Measurements from ENCODE around the gene EEF1AKMT4. TPM values are rescaled to one million over a fixed set of nuclear protein-coding genes. Genes with fewer than 3 reads are reported as not detected.
"Not testable (repeated sequence)": the region's sequence is repeated elsewhere in the genome, so short reads cannot be mapped to it uniquely, and the experiment has no call there.

Gene EEF1AKMT4
- total RNA-seq, 1 donor from 2014 or later = 1.6 TPM

- intact Hi-C loops (cut with micrococcal nuclease) = no loop called here
- DNase-seq (no peak), ATAC-seq (no peak)
Observed at GRCh38 chr3:184257083-184257915, 7.8 kb downstream of the EEF1AKMT4 start.

GRCh38 chr3:184258926-184259325 is 9.5 kb downstream of the EEF1AKMT4 start:
- ATAC-seq (no peak), DNase-seq (no peak)
- intact Hi-C loops (cut with micrococcal nuclease) = no loop called here

DNA sequence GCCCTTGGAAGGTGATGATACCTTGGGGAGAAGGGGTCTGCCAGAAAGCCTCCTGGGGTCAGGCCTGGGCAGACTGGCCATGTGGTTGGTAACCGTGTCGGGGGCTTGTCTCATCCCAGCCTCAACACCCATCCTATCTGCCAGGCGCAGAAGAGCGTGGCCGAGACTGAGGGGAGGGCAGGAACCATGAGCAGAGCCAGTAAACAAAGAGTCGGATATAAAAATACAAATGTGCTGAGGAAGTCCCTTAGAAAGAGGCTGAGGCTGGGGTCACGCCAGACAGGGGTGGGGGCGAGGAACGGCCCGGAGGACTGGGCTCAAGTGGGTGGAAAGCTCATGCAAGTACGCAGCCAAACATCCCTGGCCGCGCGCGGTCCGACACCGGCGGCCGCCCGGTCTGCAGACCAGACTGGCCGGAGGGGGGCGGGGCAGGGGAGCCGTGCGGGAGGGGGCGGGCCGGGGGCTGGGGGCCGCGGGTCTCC is 10.0 kb downstream of the EEF1AKMT4 start:
- peak; percentile 6 for ATAC-seq
- DNase-seq = no peak
- intact Hi-C loops (cut with micrococcal nuclease) = no loop called here

GRCh38 chr3:184259878-184260723 is 10.6 kb downstream of the EEF1AKMT4 start:
- DNase-seq = peak; percentile 66
- intact Hi-C loops (cut with micrococcal nuclease) = no loop called here
- peak; percentile 80 for ATAC-seq

DNA sequence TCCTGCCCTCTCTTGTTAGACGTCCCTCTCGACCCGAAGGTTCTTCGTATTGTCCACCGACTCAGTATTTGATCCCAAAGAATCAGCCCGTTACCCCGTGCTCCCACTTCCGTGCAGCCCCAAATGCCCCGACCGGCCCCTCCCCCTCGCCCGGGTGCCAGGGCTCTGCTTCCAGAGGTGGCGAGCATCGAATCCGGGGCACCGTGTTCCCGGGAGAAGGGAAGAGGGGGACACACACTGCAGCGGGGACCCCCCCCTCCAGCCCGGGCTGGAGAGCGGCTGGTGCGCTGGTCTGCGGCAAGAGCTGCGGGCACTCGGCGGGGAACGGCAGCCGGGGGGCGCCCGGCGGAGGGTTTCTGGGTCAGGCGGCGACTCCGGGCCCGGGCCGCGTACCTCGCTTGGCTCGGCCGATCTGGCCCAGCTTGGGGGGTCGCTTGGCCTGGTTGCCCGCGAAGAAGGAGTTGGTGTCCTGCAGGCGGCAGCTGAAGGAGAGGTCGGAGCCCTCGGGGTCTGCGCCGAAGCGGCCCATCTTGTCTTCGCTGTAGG is 11.3 kb downstream of the EEF1AKMT4 start:
- DNase-seq = no peak
- intact Hi-C loops (cut with micrococcal nuclease) = no loop called here
- no peak for ATAC-seq

DNA sequence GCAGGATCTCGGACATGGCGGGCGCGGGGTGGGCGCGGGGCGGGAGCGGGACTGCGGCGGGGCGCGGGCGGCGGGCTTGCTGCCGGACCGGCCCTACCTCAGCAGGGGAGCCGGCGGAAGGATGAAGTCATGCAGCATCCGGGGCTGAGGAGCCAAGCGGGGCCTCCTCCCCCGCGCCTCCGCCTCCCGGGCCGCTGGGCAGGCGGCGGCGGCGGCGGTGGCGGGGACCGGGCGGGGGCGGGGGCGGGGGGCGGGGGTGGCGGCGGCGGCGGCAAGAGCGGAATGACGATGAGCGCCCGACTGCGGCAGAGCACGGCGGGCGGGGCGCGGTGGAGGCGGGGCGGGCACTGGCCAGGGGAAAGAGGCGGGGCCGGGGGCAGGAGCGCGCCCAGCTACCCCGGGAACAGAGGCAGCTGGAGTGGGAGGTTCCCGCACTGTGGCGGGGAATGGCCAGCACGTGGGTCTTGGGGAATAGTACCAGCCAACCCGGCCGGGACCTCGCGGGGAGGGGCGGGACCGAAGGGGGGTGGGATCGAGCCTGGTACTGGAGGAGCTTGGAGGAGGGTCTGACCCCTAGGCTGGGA is 11.9 kb downstream of the EEF1AKMT4 start, which contains the start of gene CAMK2N2:
CAMK2N2 (minus strand) TSS at position 284 of the 584 bp plus-strand sequence; CDS start at position 16, 268 bp downstream.
- intact Hi-C loops (cut with micrococcal nuclease) = no loop called here
- DNase-seq (peak; percentile 64), ATAC-seq (peak; percentile 69)

- ATAC-seq (no peak), DNase-seq (no peak)
- intact Hi-C loops (cut with micrococcal nuclease) = no loop called here
Observed at GRCh38 chr3:184261854-184262763, 12.6 kb downstream of the EEF1AKMT4 start.

GRCh38 chr3:184262764-184263179 is 13.3 kb downstream of the EEF1AKMT4 start:
- intact Hi-C loops (cut with micrococcal nuclease) = no loop called here
- ATAC-seq = no peak
- no peak for DNase-seq

GRCh38 chr3:184267249-184267648 is 17.8 kb downstream of the EEF1AKMT4 start:
- intact Hi-C loops (cut with micrococcal nuclease); DNase-seq; ATAC-seq: not testable (repeated sequence)

DNA sequence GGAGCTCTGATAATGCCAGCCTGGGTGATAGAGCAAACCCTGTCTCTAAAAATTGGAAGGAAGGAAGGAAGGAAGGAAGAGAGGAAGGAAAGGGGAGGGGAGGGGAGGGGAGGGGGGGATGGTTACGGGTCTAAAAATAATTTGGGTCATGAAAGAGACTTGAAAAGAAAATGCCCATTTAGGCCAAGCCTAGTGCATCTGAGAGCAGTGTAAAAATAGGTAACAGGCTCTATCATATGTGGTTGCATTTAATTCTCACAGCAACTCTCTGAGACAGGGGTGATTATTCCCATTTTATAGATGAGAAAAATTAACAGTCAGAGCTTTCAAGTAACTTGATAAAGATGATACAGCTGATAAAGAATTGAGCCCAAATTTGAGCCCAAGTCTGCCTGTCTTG is 22.8 kb downstream of the EEF1AKMT4 start:
- no peak for ATAC-seq
- intact Hi-C loops (cut with micrococcal nuclease) = no loop called here
- DNase-seq = no peak

DNA sequence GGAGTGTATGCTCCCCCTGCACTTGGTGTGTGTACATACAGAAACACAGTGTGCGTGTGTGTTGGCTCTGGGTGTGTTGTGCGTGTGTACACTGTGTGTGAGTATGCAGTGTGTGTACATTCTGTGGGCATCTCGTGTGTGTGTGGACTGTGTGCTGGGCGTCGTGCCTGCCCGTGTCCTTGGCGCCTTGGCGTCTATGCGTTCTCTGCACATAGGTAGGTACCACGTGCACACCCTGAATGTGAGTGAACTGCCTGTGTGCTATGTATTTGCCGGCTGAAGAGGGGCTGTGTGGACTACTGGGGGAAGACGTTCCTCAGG is 25.9 kb downstream of the EEF1AKMT4 start:
- ATAC-seq (no peak), DNase-seq (no peak)
- intact Hi-C loops (cut with micrococcal nuclease) = no loop called here

- intact Hi-C loops (cut with micrococcal nuclease) = no loop called here
- peak; percentile 40 for DNase-seq
- no peak for ATAC-seq
Observed at GRCh38 chr3:184275961-184276910, 26.8 kb downstream of the EEF1AKMT4 start, which contains the start of gene ECE2. Gene ECE2, plus strand, starts transcription at chr3:184276022. Its CDS starts 132 bp downstream, at chr3:184276154.

DNA sequence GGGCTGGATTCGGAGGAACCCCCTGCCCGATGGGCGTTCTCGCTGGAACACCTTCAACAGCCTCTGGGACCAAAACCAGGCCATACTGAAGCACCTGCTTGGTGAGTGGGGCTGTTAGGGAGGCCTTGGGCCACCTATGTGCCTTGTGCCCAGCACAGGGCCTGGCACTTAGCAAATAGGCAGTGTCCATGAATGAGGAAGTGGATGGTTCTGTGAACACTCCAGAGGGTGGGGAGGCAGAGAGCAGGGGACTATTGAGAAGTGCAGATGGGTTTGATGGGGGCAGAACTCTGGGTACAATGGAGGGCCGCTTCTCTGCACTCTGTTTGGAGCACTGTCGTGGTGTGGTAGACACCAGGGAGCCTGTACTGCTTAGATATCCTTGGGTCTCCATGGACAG is 27.9 kb downstream of the EEF1AKMT4 start:
- ATAC-seq = no peak
- intact Hi-C loops (cut with micrococcal nuclease) = no loop called here
- DNase-seq = no peak

DNA sequence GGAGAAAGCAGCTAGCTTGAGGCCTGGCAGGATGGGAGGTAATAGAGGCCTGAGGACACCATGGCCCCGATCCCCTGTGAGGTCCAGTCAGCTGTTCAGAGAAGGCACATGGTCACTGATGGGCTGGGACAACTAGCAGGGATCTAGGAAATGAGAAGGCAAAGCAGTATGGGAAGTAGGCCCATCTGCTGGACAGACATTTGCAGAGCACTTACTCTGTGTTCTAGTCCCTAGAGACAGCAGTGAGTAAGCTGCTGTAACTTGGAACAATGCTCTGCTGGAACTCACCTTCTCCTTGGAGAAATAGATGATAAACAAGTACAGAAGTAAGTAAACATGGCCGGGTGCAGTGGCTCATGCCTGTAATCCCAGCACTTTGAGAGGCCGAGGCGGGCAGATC is 33.5 kb downstream of the EEF1AKMT4 start:
- no peak for ATAC-seq
- DNase-seq = no peak
- intact Hi-C loops (cut with micrococcal nuclease) = no loop called here

- intact Hi-C loops (cut with micrococcal nuclease) = no loop called here
- no peak for ATAC-seq
- no peak for DNase-seq
Observed at GRCh38 chr3:184283681-184284080, 34.2 kb downstream of the EEF1AKMT4 start.

DNA sequence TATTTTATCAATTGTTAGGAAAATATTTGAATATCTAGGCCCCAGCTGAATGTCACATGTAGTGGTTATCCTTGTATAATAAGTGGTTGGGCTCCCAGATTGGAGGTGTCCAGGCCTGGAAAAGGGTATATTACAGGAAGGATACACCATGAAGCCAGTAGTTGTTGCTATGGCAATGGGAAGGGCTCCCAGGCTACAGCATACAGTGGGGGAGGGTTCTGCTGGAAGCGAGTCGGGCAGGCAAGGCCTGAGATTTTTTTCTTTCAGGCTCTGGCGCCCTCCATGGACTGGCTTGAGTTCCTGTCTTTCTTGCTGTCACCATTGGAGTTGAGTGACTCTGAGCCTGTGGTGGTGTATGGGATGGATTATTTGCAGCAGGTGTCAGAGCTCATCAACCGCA is 35.2 kb downstream of the EEF1AKMT4 start:
- ATAC-seq (peak; percentile 64), DNase-seq (no peak)
- intact Hi-C loops (cut with micrococcal nuclease) = no loop called here

- DNase-seq (peak; percentile 49), ATAC-seq (peak; percentile 63)
- intact Hi-C loops (cut with micrococcal nuclease) = no loop called here
Observed at GRCh38 chr3:184289426-184289938, 40.0 kb downstream of the EEF1AKMT4 start.
